ENCODE data around the gene LEKR1. TPM values are rescaled to one million over a fixed set of nuclear protein-coding genes. Genes with fewer than 3 reads are reported as not detected.

The LEKR1 gene
- total and polyA plus RNA-seq, 4 experiments from 2014 or later: 0.53 to 2.9 (median 1.3) TPM

GRCh38 chr3:156836701-156837100, 10.5 kb downstream of the LEKR1 start:
- Histone ChIP-seq H3K4me1 (ENCODE audit: insufficient read depth, low read length) (no peaks in the 10 kb centered on the region), H3K9me3 (ENCODE audit: control insufficient read depth in 1 of 2, low read length in 2 of 2) (no peaks in the 10 kb centered on the region), H3K4me3 (ENCODE audit: low read length in 2 of 2) (no peak overlapping the region), H3K36me3 (ENCODE audit: insufficient read depth, low read length) (no peaks in the 10 kb centered on the region), H3K27ac (ENCODE audit: low read depth, low read length) (no peak overlapping the region), H3K27me3 (ENCODE audit: insufficient read depth, low read length) (no peaks in the 10 kb centered on the region)
- H3K36me3 Mint-ChIP-seq: no peaks in the 10 kb centered on the region
- no peak for DNase-seq
- H3K4me3 Mint-ChIP-seq: no peak overlapping the region
- no peaks in the 10 kb centered on the region for H3K9me3 Mint-ChIP-seq
- H3K27me3 Mint-ChIP-seq: no peaks in the 10 kb centered on the region
- POLR2A ChIA-PET (ENCODE audit: partially characterized antibody): interaction anchor here (1.1 to 1.3 kb wide), 2 partner anchors 10 to 19 kb away, joined by 3 to 4 read pairs; no protein-coding TSS in a partner anchor
- CTCF ChIA-PET (ENCODE audit: partially characterized antibody): interaction anchor here (1.1 to 1.6 kb wide), 2 partner anchors 245 to 301 kb away, joined by 3 read pairs; no protein-coding TSS in a partner anchor
- intact Hi-C loops (cut with micrococcal nuclease): no loop called here
- H3K4me1 Mint-ChIP-seq: no peaks in the 10 kb centered on the region
- H3K27ac Mint-ChIP-seq: no peak overlapping the region

GRCh38 chr3:156837115-156837514, 11.0 kb downstream of the LEKR1 start:
- H3K27ac Mint-ChIP-seq: no peak overlapping the region
- CTCF ChIA-PET (ENCODE audit: partially characterized antibody): no interaction called here
- intact Hi-C loops (cut with micrococcal nuclease): no loop called here

GRCh38 chr3:156838035-156838434, 11.9 kb downstream of the LEKR1 start:
- H3K36me3 Mint-ChIP-seq: no peaks in the 10 kb centered on the region
- Histone ChIP-seq H3K27ac (ENCODE audit: low read depth, low read length) (no peak overlapping the region), H3K27me3 (ENCODE audit: insufficient read depth, low read length) (no peaks in the 10 kb centered on the region), H3K4me1 (ENCODE audit: insufficient read depth, low read length) (no peaks in the 10 kb centered on the region), H3K36me3 (ENCODE audit: insufficient read depth, low read length) (no peaks in the 10 kb centered on the region), H3K4me3 (ENCODE audit: low read length in 2 of 2) (no peak overlapping the region), H3K9me3 (ENCODE audit: control insufficient read depth in 1 of 2, low read length in 2 of 2) (no peaks in the 10 kb centered on the region)
- no peaks in the 10 kb centered on the region for H3K9me3 Mint-ChIP-seq
- POLR2A ChIA-PET (ENCODE audit: partially characterized antibody): no interaction called here
- H3K27me3 Mint-ChIP-seq: no peaks in the 10 kb centered on the region
- H3K4me3 Mint-ChIP-seq: no peak overlapping the region
- CTCF ChIA-PET (ENCODE audit: partially characterized antibody): no interaction called here
- H3K27ac Mint-ChIP-seq: no peak overlapping the region
- H3K4me1 Mint-ChIP-seq: no peaks in the 10 kb centered on the region
- intact Hi-C loops (cut with micrococcal nuclease): no loop called here
- no peak for DNase-seq

More at GRCh38 chr3:156837115-156837514, 11.0 kb downstream of the LEKR1 start:
- no peak for DNase-seq
- no peaks in the 10 kb centered on the region for H3K27me3 Mint-ChIP-seq
- H3K27ac ChIP-seq (ENCODE audit: low read depth, low read length): no peak overlapping the region
- no peaks in the 10 kb centered on the region for H3K9me3 Mint-ChIP-seq
- H3K27me3 ChIP-seq (ENCODE audit: insufficient read depth, low read length): no peaks in the 10 kb centered on the region
- POLR2A ChIA-PET (ENCODE audit: partially characterized antibody): interaction anchor here (1.1 to 1.3 kb wide), 2 partner anchors 10 to 20 kb away, joined by 3 to 4 read pairs; no protein-coding TSS in a partner anchor
- H3K4me1 ChIP-seq (ENCODE audit: insufficient read depth, low read length): no peaks in the 10 kb centered on the region
- H3K4me3 Mint-ChIP-seq: no peak overlapping the region
- H3K4me3 ChIP-seq (ENCODE audit: low read length in 2 of 2): no peak overlapping the region
- H3K36me3 Mint-ChIP-seq: no peaks in the 10 kb centered on the region
- H3K9me3 ChIP-seq (ENCODE audit: control insufficient read depth in 1 of 2, low read length in 2 of 2): no peaks in the 10 kb centered on the region
- H3K4me1 Mint-ChIP-seq: no peaks in the 10 kb centered on the region
- H3K36me3 ChIP-seq (ENCODE audit: insufficient read depth, low read length): no peaks in the 10 kb centered on the region

GRCh38 chr3:156840826-156841689, 14.9 kb downstream of the LEKR1 start:
- Histone ChIP-seq H3K9me3 (ENCODE audit: control insufficient read depth in 1 of 2, low read length in 2 of 2) (no peaks in the 10 kb centered on the region), H3K27ac (ENCODE audit: low read depth, low read length) (no peak overlapping the region), H3K36me3 (ENCODE audit: insufficient read depth, low read length) (no peaks in the 10 kb centered on the region), H3K4me1 (ENCODE audit: insufficient read depth, low read length) (no peaks in the 10 kb centered on the region), H3K4me3 (ENCODE audit: low read length in 2 of 2) (no peak overlapping the region), H3K27me3 (ENCODE audit: insufficient read depth, low read length) (no peaks in the 10 kb centered on the region)
- H3K4me1 Mint-ChIP-seq: no peaks in the 10 kb centered on the region
- POLR2A ChIA-PET (ENCODE audit: partially characterized antibody): interaction anchor here (0.6 to 1.0 kb wide), 3 partner anchors 13 to 235 kb away, joined by 3 to 5 read pairs (median 3); no protein-coding TSS in a partner anchor
- H3K4me3 Mint-ChIP-seq: no peak overlapping the region
- H3K9me3 Mint-ChIP-seq: no peaks in the 10 kb centered on the region
- peak overlapping the region in 1 of 7 donors; percentile 27 for H3K27ac Mint-ChIP-seq
- intact Hi-C loops (cut with micrococcal nuclease): no loop called here
- DNase-seq: no peak
- H3K36me3 Mint-ChIP-seq: peaks cover 0 to 3% of the 10 kb centered on the region in 2 donors
- peaks cover 0 to 5% of the 10 kb centered on the region in 2 donors for H3K27me3 Mint-ChIP-seq
- CTCF ChIA-PET (ENCODE audit: partially characterized antibody): no interaction called here

- Histone ChIP-seq H3K4me1 (ENCODE audit: insufficient read depth, low read length) (no peaks in the 10 kb centered on the region), H3K4me3 (ENCODE audit: low read length in 2 of 2) (no peak overlapping the region), H3K27ac (ENCODE audit: low read depth, low read length) (no peak overlapping the region), H3K36me3 (ENCODE audit: insufficient read depth, low read length) (no peaks in the 10 kb centered on the region), H3K27me3 (ENCODE audit: insufficient read depth, low read length) (no peaks in the 10 kb centered on the region), H3K9me3 (ENCODE audit: control insufficient read depth in 1 of 2, low read length in 2 of 2) (no peaks in the 10 kb centered on the region)
- ChIA-PET POLR2A (ENCODE audit: partially characterized antibody) (no interaction called here), CTCF (ENCODE audit: partially characterized antibody) (no interaction called here)
- Mint-ChIP-seq H3K36me3 (peaks cover 0 to 3% of the 10 kb centered on the region in 2 donors), H3K4me1 (no peaks in the 10 kb centered on the region), H3K4me3 (no peak overlapping the region), H3K27ac (no peak overlapping the region), H3K27me3 (peaks cover 0 to 5% of the 10 kb centered on the region in 2 donors), H3K9me3 (no peaks in the 10 kb centered on the region)
- no peak for DNase-seq
- intact Hi-C loops (cut with micrococcal nuclease): no loop called here
Measured at GRCh38 chr3:156843071-156843808, 17.1 kb downstream of the LEKR1 start.

- Histone ChIP-seq H3K27me3 (ENCODE audit: insufficient read depth, low read length) (no peaks in the 10 kb centered on the region), H3K36me3 (ENCODE audit: insufficient read depth, low read length) (no peaks in the 10 kb centered on the region), H3K4me1 (ENCODE audit: insufficient read depth, low read length) (no peaks in the 10 kb centered on the region), H3K9me3 (ENCODE audit: control insufficient read depth in 1 of 2, low read length in 2 of 2) (no peaks in the 10 kb centered on the region), H3K4me3 (ENCODE audit: low read length in 2 of 2) (no peak overlapping the region), H3K27ac (ENCODE audit: low read depth, low read length) (no peak overlapping the region)
- H3K36me3 Mint-ChIP-seq: peaks cover 0 to 3% of the 10 kb centered on the region in 2 donors
- H3K4me1 Mint-ChIP-seq: no peaks in the 10 kb centered on the region
- no peaks in the 10 kb centered on the region for H3K9me3 Mint-ChIP-seq
- DNase-seq: no peak
- intact Hi-C loops (cut with micrococcal nuclease): no loop called here
- peaks cover 0 to 7% of the 10 kb centered on the region in 2 donors for H3K27me3 Mint-ChIP-seq
- ChIA-PET CTCF (ENCODE audit: partially characterized antibody) (no interaction called here), POLR2A (ENCODE audit: partially characterized antibody) (no interaction called here)
- H3K27ac Mint-ChIP-seq: no peak overlapping the region
- H3K4me3 Mint-ChIP-seq: no peak overlapping the region
Measured at GRCh38 chr3:156847752-156848448, 21.7 kb downstream of the LEKR1 start.

GRCh38 chr3:156859578-156859977, 33.4 kb downstream of the LEKR1 start:
- Histone ChIP-seq H3K27ac (ENCODE audit: low read depth, low read length) (no peak overlapping the region), H3K9me3 (ENCODE audit: control insufficient read depth in 1 of 2, low read length in 2 of 2) (no peaks in the 10 kb centered on the region), H3K4me3 (ENCODE audit: low read length in 2 of 2) (no peak overlapping the region), H3K27me3 (ENCODE audit: insufficient read depth, low read length) (no peaks in the 10 kb centered on the region), H3K4me1 (ENCODE audit: insufficient read depth, low read length) (no peaks in the 10 kb centered on the region), H3K36me3 (ENCODE audit: insufficient read depth, low read length) (no peaks in the 10 kb centered on the region)
- Mint-ChIP-seq H3K4me1 (no peaks in the 10 kb centered on the region), H3K27me3 (no peaks in the 10 kb centered on the region), H3K36me3 (no peaks in the 10 kb centered on the region), H3K4me3 (no peak overlapping the region), H3K9me3 (no peaks in the 10 kb centered on the region), H3K27ac (no peak overlapping the region)
- POLR2A ChIA-PET (ENCODE audit: partially characterized antibody): no interaction called here
- no peak for DNase-seq
- CTCF ChIA-PET (ENCODE audit: partially characterized antibody): no interaction called here
- intact Hi-C loops (cut with micrococcal nuclease): no loop called here
